Skeletal muscle satellite cell (primary cell): Measurements from ENCODE around the gene TNIK.
"Not testable (repeated sequence)": the region's sequence is repeated elsewhere in the genome, so short reads cannot be mapped to it uniquely, and the experiment has no call there.

ENCODE experiments used
- H3K27me3 ChIP-seq: 2 replicates; pipeline ENCODE4 v1.7.0; 2013; ENCODE audit warnings: low read length; ENCODE audit not compliant: control insufficient read depth, insufficient read depth
- H3K36me3 ChIP-seq: 2 replicates; pipeline ENCODE4 v1.7.0; 2013; ENCODE audit warnings: mild to moderate bottlenecking, control low read depth, low read length; ENCODE audit not compliant: insufficient read depth
- H3K4me1 ChIP-seq: 2 replicates; pipeline ENCODE4 v1.7.0; 2013; ENCODE audit warnings: low read length; ENCODE audit not compliant: control insufficient read depth, insufficient read depth
- H3K4me2 ChIP-seq: 2 replicates; pipeline ENCODE4 v1.7.0; 2013; ENCODE audit warnings: mild to moderate bottlenecking, low read length
- H3K4me3 ChIP-seq: 2 replicates; pipeline ENCODE4 v1.7.0; 2013; ENCODE audit warnings: low read length
- H3K9ac ChIP-seq: 2 replicates; pipeline ENCODE4 v1.7.0; 2013; ENCODE audit warnings: mild to moderate bottlenecking, low read depth, low read length, moderate library complexity
- H3K9me3 ChIP-seq: replicated peaks from 2 replicates; pipeline ENCODE4 v1.7.0; 2013; ENCODE audit warnings: mild to moderate bottlenecking, control low read depth, low read length

Gene TNIK

DNA sequence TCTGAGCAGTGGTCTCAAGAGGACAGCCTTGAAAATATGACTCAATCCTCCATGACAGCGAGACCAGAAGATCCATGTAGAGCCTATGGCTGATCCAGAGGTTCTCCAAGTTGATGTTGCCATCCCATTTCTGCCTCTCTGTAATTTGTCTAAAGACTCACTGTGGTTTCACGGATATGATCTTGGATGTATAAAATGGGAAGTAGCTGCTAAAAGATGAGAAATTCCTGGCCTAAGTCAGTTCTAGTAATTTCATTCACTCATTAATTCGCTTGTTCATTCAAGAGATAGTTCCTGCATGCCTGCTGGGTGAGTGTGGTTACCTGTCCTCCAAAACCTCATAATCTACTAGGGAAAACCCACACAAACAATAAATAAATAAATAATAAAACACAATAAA is 145.9 kb downstream of the TNIK start:
- Histone ChIP-seq H3K4me1 (no peaks in the 10 kb centered on the region), H3K36me3 (no peaks in the 10 kb centered on the region), H3K9me3 (no peaks in the 10 kb centered on the region), H3K9ac (no peak overlapping the region), H3K27me3 (peaks cover 3% of the 10 kb centered on the region), H3K4me3 (no peak overlapping the region), H3K4me2 (no peak overlapping the region)

DNA sequence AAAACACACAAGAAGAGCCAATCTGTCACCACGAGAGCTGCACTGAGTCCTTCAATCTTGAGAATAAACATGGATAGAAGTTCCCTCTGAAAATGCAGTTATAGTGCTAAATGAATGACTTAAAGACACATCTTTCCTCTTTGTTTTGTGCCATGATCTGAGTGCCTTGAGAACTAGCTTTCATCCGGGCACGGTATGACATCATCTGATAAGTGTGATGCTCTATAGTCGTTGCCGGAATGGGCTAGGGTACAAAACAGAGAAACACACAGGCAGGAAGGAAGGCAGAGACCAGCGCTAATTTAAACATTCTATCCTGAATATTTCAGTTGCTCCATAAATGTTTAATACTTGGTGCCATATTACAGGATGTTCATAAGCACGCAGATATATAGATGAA is 146.5 kb downstream of the TNIK start:
- no peak overlapping the region for H3K4me3 ChIP-seq
- H3K27me3 ChIP-seq, result peaks cover 3% of the 10 kb centered on the region
- H3K9me3 ChIP-seq, result no peaks in the 10 kb centered on the region
- H3K9ac ChIP-seq, result no peak overlapping the region
- H3K4me2 ChIP-seq, result no peak overlapping the region
- H3K36me3 ChIP-seq, result no peaks in the 10 kb centered on the region
- H3K4me1 ChIP-seq, result no peaks in the 10 kb centered on the region

DNA sequence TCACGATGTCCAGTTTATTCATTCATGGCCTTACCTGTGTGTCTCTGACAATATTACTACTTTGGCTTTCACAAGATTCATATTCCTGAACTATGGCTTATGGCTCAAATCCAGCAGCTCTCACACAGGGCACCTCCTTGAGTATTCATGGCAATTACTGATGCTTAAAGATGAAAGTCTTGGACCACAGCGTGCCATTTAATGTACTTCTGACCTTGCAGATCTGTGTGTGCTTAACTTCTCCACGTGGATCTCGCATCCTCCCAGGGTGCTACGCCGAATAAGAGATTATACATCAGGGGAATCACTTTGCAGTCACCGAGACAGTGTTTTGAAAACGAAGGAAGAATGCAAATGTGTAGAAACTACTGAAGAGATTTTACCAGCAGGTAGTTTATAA is 147.5 kb downstream of the TNIK start:
- no peak overlapping the region for H3K4me2 ChIP-seq
- H3K9me3 ChIP-seq, result no peaks in the 10 kb centered on the region
- no peak overlapping the region for H3K4me3 ChIP-seq
- H3K27me3 ChIP-seq, result peaks cover 3% of the 10 kb centered on the region
- no peak overlapping the region for H3K9ac ChIP-seq
- no peaks in the 10 kb centered on the region for H3K4me1 ChIP-seq
- H3K36me3 ChIP-seq, result no peaks in the 10 kb centered on the region

DNA sequence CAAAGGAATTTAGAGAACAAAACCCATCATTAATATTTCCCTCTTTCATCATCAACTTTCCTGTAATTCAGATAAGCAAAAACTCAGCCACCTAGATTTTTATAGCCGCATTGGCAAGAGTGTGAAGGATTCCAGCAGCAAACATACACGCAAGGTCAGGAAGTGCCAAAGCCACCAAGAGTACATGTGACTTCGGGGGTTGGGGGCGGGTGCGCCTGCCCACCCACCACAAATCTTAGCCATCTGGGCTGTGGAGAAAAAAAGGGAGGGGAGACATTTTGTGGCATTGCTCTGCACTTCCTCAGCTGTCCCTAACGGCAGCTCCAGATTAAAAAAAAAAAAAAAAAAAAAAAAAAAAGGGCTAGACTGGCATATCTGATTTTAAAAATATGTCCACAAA is 148.4 kb downstream of the TNIK start:
- Histone ChIP-seq H3K27me3 (peaks cover 3% of the 10 kb centered on the region), H3K4me3 (no peak overlapping the region), H3K36me3 (no peaks in the 10 kb centered on the region), H3K4me1 (peaks cover 6% of the 10 kb centered on the region), H3K9ac (no peak overlapping the region), H3K9me3 (no peaks in the 10 kb centered on the region), H3K4me2 (no peak overlapping the region)

DNA sequence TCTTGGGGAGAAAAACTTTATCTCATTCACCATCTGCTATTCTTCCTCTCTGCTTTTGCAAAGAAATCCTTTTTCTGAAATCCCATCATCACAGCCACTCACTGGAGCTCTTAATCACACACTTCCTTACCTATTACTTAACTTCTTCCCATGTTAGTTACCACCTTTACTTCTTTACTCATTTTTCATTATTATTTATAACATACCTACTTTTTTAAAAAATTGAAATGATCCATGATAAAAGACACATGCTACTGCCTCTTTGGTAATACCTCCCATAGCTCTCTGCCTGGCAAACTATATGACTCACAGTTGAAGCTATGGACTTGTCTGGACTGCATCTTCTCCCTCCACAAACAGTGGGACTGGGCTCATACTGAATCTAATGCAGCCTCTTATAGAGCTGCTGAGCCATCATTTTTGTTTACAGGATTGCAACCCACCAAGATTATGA is 150.3 kb downstream of the TNIK start:
- no peaks in the 10 kb centered on the region for H3K9me3 ChIP-seq
- H3K4me2 ChIP-seq, result no peak overlapping the region
- no peak overlapping the region for H3K4me3 ChIP-seq
- peaks cover 3% of the 10 kb centered on the region for H3K27me3 ChIP-seq
- no peaks in the 10 kb centered on the region for H3K36me3 ChIP-seq
- peaks cover 12% of the 10 kb centered on the region for H3K4me1 ChIP-seq
- H3K9ac ChIP-seq, result no peak overlapping the region

DNA sequence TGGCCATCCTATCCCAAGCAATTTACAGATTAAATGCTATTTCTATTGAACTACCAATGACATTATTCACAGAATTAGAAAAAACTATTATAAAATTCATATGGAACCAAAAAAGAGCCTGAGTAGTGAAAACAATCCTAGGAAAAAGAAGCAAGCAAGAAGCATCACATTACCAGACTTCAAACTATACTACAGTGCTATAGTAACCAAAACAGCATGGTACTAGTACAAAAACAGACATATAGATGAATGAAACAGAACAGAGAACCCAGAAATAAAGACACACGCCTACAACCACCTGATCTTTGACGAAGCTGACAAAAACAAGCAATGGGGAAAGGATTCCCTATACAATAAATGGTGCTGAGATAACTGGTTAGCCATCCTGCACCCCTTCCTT is 152.2 kb downstream of the TNIK start:
- peaks cover 3% of the 10 kb centered on the region for H3K27me3 ChIP-seq
- H3K4me1 ChIP-seq, result peaks cover 12% of the 10 kb centered on the region
- no peak overlapping the region for H3K9ac ChIP-seq
- H3K4me3 ChIP-seq, result no peak overlapping the region
- H3K9me3 ChIP-seq, result no peaks in the 10 kb centered on the region
- H3K36me3 ChIP-seq, result no peaks in the 10 kb centered on the region
- H3K4me2 ChIP-seq, result no peak overlapping the region

DNA sequence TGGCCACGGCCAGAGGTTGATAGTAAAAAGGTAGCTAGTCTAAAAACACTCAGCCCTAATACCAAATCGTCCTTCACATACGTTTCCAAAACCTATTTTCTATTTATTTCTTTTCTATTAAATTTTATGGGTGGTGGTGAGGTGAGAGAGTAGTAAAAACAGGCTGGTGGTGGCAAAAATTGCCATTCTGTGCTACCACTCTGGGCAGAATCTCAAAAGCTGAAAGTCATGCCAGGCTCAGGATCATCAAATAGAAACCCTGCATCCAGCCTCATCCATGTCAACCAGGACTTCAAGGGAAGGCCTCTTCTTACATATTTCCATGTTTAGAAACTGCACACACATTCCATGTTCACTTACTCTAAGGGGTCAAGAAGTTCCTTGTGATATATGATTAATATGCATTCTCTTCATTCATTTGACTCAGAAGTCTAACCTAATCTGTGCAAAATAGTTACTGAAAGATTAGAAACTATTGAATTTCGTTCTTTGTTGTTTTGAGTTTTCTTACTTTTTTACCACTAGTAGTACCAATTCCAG is 153.1 kb downstream of the TNIK start:
- Histone ChIP-seq H3K4me3 (no peak overlapping the region), H3K4me2 (peak overlapping the region; percentile 49), H3K9me3 (no peaks in the 10 kb centered on the region), H3K9ac (no peak overlapping the region), H3K27me3 (no peaks in the 10 kb centered on the region), H3K4me1 (peaks cover 12% of the 10 kb centered on the region), H3K36me3 (no peaks in the 10 kb centered on the region)

DNA sequence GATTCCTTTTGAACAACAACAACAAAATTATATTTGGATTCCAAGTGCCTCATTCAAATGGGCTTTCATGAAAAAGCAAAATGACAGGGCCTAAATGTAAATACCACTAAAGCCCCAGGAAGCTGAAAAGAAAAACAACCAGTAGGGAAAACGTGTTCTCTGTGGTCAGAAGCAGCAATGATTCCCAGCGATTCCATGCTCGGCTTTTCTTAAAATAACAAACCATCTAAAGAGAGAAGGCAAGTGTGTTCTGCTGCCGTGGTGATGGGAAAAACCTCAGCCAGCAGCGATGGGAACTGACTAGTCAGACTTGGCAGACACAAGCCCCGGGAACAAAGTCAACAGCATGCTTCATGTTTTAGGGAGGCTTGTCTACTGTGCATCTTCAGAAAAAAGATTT is 153.6 kb downstream of the TNIK start:
- Histone ChIP-seq H3K27me3 (peaks cover 2% of the 10 kb centered on the region), H3K36me3 (no peaks in the 10 kb centered on the region), H3K9ac (peak overlapping the region; percentile 3), H3K9me3 (no peaks in the 10 kb centered on the region), H3K4me1 (peaks cover 12% of the 10 kb centered on the region), H3K4me3 (no peak overlapping the region), H3K4me2 (peak overlapping the region; percentile 49)

DNA sequence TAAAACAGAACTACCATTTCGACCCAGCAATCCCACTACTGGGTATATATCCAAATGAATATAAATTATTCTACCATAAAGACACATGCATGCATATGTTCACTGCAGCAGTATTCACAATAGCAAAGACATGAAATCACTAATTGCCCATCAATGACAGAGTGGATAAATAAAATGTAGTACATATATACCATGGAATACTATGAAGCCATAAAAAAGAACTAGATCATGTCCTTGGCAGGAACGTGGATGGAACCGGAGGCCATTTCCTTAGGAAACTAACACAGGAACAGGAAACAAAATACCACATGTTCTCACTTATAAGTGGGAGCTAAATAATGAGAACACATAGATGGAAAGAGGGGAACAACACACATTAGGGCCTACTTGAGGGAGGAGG is 154.4 kb downstream of the TNIK start:
- peaks cover 12% of the 10 kb centered on the region for H3K4me1 ChIP-seq
- not testable (repeated sequence) for H3K4me3 ChIP-seq, H3K9ac ChIP-seq, H3K27me3 ChIP-seq, H3K9me3 ChIP-seq, H3K36me3 ChIP-seq, H3K4me2 ChIP-seq

DNA sequence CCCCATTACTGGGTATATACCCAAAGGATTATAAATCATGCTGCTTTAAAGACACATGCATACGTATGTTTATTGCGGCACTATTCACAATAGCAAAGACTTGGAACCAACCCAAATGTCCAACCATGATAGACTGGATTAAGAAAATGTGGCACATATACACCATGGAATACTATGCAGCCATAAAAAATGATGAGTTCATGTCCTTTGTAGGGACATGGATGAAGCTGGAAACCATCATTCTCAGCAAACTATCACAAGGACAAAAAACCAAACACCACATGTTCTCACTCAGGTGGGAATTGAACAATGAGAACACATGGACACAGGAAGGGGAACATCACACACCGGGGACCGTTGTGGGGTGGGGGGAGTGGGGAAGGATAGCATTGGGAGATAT is 155.7 kb downstream of the TNIK start:
- H3K4me3 ChIP-seq, H3K9ac ChIP-seq, H3K36me3 ChIP-seq, H3K4me2 ChIP-seq, H3K9me3 ChIP-seq: not testable (repeated sequence)
- Histone ChIP-seq H3K27me3 (peaks cover 11% of the 10 kb centered on the region), H3K4me1 (peaks cover 12% of the 10 kb centered on the region)

DNA sequence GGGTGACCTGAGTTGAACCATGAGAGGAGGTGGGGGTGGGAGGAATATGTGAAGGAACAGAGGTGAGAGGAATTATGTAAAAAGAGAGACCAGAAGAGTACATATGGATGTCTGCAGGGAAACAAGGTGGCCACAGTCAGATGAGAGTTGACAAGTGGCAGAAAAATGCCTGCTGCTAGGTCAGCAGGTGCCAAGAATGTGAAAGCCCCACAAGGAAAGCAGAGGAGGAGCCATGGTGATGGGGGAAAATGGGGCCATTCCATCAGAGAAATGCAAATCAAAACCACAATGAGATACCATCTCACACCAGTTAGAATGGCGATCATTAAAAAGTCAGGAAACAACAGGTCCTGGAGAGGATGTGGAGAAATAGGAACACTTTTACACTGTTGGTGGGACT is 156.2 kb downstream of the TNIK start:
- not testable (repeated sequence) for H3K4me3 ChIP-seq, H3K9me3 ChIP-seq, H3K4me2 ChIP-seq, H3K9ac ChIP-seq, H3K36me3 ChIP-seq
- Histone ChIP-seq H3K4me1 (peaks cover 12% of the 10 kb centered on the region), H3K27me3 (peaks cover 16% of the 10 kb centered on the region)

DNA sequence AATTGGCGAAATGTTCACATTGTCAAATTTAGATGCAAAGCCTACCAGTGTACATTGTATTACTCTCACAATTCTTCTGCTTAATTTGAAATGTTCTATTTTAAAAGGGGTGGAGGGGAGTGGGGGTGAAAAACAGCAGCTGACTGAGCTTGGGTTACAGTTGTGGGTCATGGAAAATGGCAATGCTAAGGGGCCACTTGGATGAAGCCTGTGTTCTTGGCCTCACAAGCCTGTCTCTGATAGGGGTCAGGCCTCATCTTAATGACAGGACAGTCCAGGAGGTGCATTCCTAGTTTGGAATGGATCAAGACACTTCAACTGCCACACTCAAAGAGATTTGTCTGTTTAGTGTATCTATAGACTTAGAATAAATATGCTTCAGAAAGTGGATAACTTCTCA is 158.2 kb downstream of the TNIK start:
- peaks cover 16% of the 10 kb centered on the region for H3K27me3 ChIP-seq
- peaks cover 9% of the 10 kb centered on the region for H3K4me1 ChIP-seq
- no peak overlapping the region for H3K4me2 ChIP-seq
- H3K9ac ChIP-seq, result no peak overlapping the region
- H3K9me3 ChIP-seq, result no peaks in the 10 kb centered on the region
- H3K36me3 ChIP-seq, result no peaks in the 10 kb centered on the region
- H3K4me3 ChIP-seq, result no peak overlapping the region
